HL-60 (cell line): ENCODE data around the gene RFX7.

Experiments used
- DNase-seq, 2 experiments: peaks; one replicate each; pipeline ENCODE4 v3.0.0-alpha.2; 2010 to 2020; ENCODE audit warnings: low read depth in 1 of 2, low spot score in 1 of 2
- H3K27ac ChIP-seq: fragments of 250-450 bp; sonication (Bioruptor Pico); replicated peaks from 2 replicates; pipeline ENCODE4 v1.5.1; 2020; ENCODE audit warnings: mild to moderate bottlenecking, moderate library complexity
- H3K27me3 ChIP-seq: fragments of 250-450 bp; sonication (Bioruptor Pico); 2 replicates; pipeline ENCODE4 v1.5.1; 2021; ENCODE audit warnings: mild to moderate bottlenecking, moderate library complexity; ENCODE audit not compliant: insufficient read depth, poor library complexity, severe bottlenecking
- H3K4me3 ChIP-seq: replicated peaks from 2 replicates; pipeline ENCODE4 v1.5.1; 2011; ENCODE audit warnings: mild to moderate bottlenecking, control low read depth, low read length; ENCODE audit not compliant: insufficient read depth
- CTCF ChIP-seq: IDR thresholded peaks from one replicate; pipeline ENCODE4 v1.5.1; 2011; ENCODE audit warnings: low read length, control low read depth, inconsistent platforms; ENCODE audit not compliant: insufficient read depth
- GABPA ChIP-seq: IDR thresholded peaks from 2 replicates; pipeline ENCODE4 v1.6.1; 2012; ENCODE audit warnings: low read depth
- POLR2AphosphoS5 ChIP-seq: IDR thresholded peaks from 2 replicates; pipeline ENCODE4 v1.6.1; 2012; ENCODE audit warnings: low read depth
- REST ChIP-seq: IDR thresholded peaks from 2 replicates; pipeline ENCODE4 v1.6.1; 2012; ENCODE audit warnings: low read depth; ENCODE audit not compliant: insufficient replicate concordance
- SPI1 ChIP-seq: IDR thresholded peaks from 2 replicates; pipeline ENCODE4 v1.6.1; 2012; ENCODE audit warnings: low read depth, mild to moderate bottlenecking, borderline replicate concordance

The RFX7 gene

DNA sequence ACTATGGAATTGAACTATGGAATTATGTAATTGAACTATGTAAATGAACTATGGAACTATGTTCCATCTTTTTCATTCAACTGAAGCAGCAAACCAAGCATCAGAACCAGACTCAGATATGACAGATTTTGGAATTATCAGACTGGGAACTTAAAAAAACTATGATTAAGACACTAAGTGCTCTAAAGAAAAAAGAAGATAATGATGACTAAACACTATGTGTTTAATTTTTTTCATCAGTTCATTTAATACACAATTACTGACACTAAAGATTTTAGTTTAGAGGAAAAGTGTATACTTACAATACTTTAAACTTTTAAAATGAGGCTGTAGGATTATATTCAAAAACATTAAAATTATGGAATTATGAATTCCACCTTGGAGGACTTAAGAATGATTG, 15.3 kb downstream of the RFX7 start:
- Histone ChIP-seq H3K27me3 (no peaks in the 10 kb centered on the region), H3K4me3 (no peak overlapping the region), H3K27ac (no peak overlapping the region)
- TF ChIP-seq SPI1 (no peak), GABPA (no peak), POLR2AphosphoS5 (no peak), REST (no peak), CTCF (no peak)
- DNase-seq, result no peak

GRCh38 chr15:56227780-56228179, 15.9 kb downstream of the RFX7 start:
- TF ChIP-seq GABPA, result no peak
- TF ChIP-seq POLR2AphosphoS5, result no peak
- TF ChIP-seq CTCF, result no peak
- no peak for TF ChIP-seq REST
- TF ChIP-seq SPI1, result no peak
- Histone ChIP-seq H3K27me3 (no peaks in the 10 kb centered on the region), H3K27ac (no peak overlapping the region), H3K4me3 (no peak overlapping the region)
- no peak for DNase-seq

DNA sequence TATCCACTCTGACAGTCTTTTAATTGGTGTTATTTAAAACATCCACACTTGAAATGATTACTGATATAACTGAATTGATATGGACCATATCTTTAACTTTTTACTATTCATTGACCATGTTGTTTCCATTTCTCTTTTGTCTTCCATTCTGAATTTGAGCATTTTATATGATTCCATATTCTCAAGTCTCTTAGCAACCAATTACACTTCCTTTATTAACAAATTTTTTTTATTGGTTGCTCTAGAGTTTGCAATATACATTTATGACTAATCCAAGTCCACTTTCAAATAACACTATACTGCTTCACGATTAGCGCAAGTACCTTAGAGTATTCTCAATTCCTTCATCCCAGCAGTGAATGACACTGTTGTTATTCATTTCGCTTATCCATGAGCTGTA, 16.4 kb downstream of the RFX7 start:
- no peak for TF ChIP-seq CTCF
- no peak for TF ChIP-seq REST
- no peak for TF ChIP-seq SPI1
- TF ChIP-seq POLR2AphosphoS5, result no peak
- no peak for TF ChIP-seq GABPA
- H3K27me3 ChIP-seq, result no peaks in the 10 kb centered on the region
- no peak overlapping the region for H3K27ac ChIP-seq
- no peak overlapping the region for H3K4me3 ChIP-seq
- no peak for DNase-seq
